Measurements from ENCODE around the gene VPS50.
"Not testable (repeated sequence)": the region's sequence is repeated elsewhere in the genome, so short reads cannot be mapped to it uniquely, and the experiment has no call there.

The VPS50 gene

GRCh38 chr7:93331706-93332105, 99.5 kb downstream of the VPS50 start:
- DNase-seq (ENCODE audit: low spot score): no peak

- DNase-seq (ENCODE audit: low spot score): no peak
Observed at GRCh38 chr7:93332172-93332571, 100.0 kb downstream of the VPS50 start.

- DNase-seq (ENCODE audit: low spot score): no peak
Observed at GRCh38 chr7:93337052-93337451, 104.9 kb downstream of the VPS50 start.

GRCh38 chr7:93342178-93342577, 110.0 kb downstream of the VPS50 start:
- not testable (repeated sequence) for DNase-seq (ENCODE audit: low spot score)

GRCh38 chr7:93350338-93350737, 118.2 kb downstream of the VPS50 start:
- no peak for DNase-seq (ENCODE audit: low spot score)

- no peak for DNase-seq (ENCODE audit: low spot score)
Observed at GRCh38 chr7:93352881-93353280, 120.7 kb downstream of the VPS50 start.

- DNase-seq (ENCODE audit: low spot score): no peak
Observed at GRCh38 chr7:93354815-93355214, 122.6 kb downstream of the VPS50 start.

GRCh38 chr7:93359520-93360198, 127.5 kb downstream of the VPS50 start:
- DNase-seq (ENCODE audit: low spot score): no peak

- DNase-seq (ENCODE audit: low spot score): no peak
Observed at GRCh38 chr7:93361853-93362252, 129.7 kb downstream of the VPS50 start.

- no peak for DNase-seq (ENCODE audit: low spot score)
Observed at GRCh38 chr7:93364806-93365205, 132.6 kb downstream of the VPS50 start.

GRCh38 chr7:93365341-93365740, 133.2 kb downstream of the VPS50 start:
- DNase-seq (ENCODE audit: low spot score): no peak

GRCh38 chr7:93366816-93367215, 134.7 kb downstream of the VPS50 start:
- DNase-seq (ENCODE audit: low spot score): no peak

- DNase-seq (ENCODE audit: low spot score): no peak
Observed at GRCh38 chr7:93367254-93367653, 135.1 kb downstream of the VPS50 start.

GRCh38 chr7:93370937-93371336, 138.8 kb downstream of the VPS50 start:
- DNase-seq (ENCODE audit: low spot score): not testable (repeated sequence)

- no peak for DNase-seq (ENCODE audit: low spot score)
Observed at GRCh38 chr7:93373537-93373936, 141.4 kb downstream of the VPS50 start.

- peak; percentile 33 for DNase-seq (ENCODE audit: low spot score)
Observed at GRCh38 chr7:93374345-93374940, 142.3 kb downstream of the VPS50 start.

GRCh38 chr7:93375603-93376002, 143.4 kb downstream of the VPS50 start:
- no peak for DNase-seq (ENCODE audit: low spot score)

GRCh38 chr7:93378131-93378760, 146.1 kb downstream of the VPS50 start:
- no peak for DNase-seq (ENCODE audit: low spot score)

- DNase-seq (ENCODE audit: low spot score): no peak
Observed at GRCh38 chr7:93382362-93382761, 150.2 kb downstream of the VPS50 start.

GRCh38 chr7:93390660-93391059, 158.5 kb downstream of the VPS50 start:
- peak; percentile 58 for DNase-seq (ENCODE audit: low spot score)

GRCh38 chr7:93392984-93393383, 160.8 kb downstream of the VPS50 start:
- no peak for DNase-seq (ENCODE audit: low spot score)

- no peak for DNase-seq (ENCODE audit: low spot score)
Observed at GRCh38 chr7:93399642-93400041, 167.5 kb downstream of the VPS50 start.

GRCh38 chr7:93402944-93403343, 170.8 kb downstream of the VPS50 start:
- no peak for DNase-seq (ENCODE audit: low spot score)

- no peak for DNase-seq (ENCODE audit: low spot score)
Observed at GRCh38 chr7:93407239-93407638, 175.1 kb downstream of the VPS50 start.
